Measurements from ENCODE around the gene ZNF367. TPM values are rescaled to one million over a fixed set of nuclear protein-coding genes. Genes with fewer than 3 reads are reported as not detected.

The ZNF367 gene
- total and polyA plus RNA-seq, 9 of the 15 experiments (the other 6 are each of a cell fraction or from before 2014, with no cell fraction given): 2.7 to 14.4 (median 10.0) TPM

GRCh38 chr9:96418920-96419690 lies 935 bp upstream of the ZNF367 start (continued):
- TF ChIP-seq THRB (CRISPR knock-in tag; conservative IDR thresholded peaks at IDR 0.05): no peak
- TF ChIP-seq ZNF431 (CRISPR knock-in tag; IDR thresholded peaks at IDR 0.05): no peak
- TF ChIP-seq RREB1 (CRISPR knock-in tag; IDR thresholded peaks at IDR 0.05): 0 out of 2 replicates have a peak, but pooled peaks have one; percentile 43
- TF ChIP-seq ZNF512 (tag; IDR thresholded peaks at IDR 0.05): no peak
- no peak for TF ChIP-seq CHAMP1 (IDR thresholded peaks at IDR 0.05)
- no peak for TF ChIP-seq ZNF655 (CRISPR knock-in tag; IDR thresholded peaks at IDR 0.05)
- no peak for TF ChIP-seq MTF1 (CRISPR knock-in tag; IDR thresholded peaks at IDR 0.05; ENCODE audit: borderline replicate concordance)
- TF ChIP-seq EHMT2 (IDR thresholded peaks at IDR 0.05): no peak
- TF ChIP-seq ASH1L (IDR thresholded peaks at IDR 0.05; ENCODE audit: borderline replicate concordance, low read depth, partially characterized antibody): no peak
- no peak for TF ChIP-seq SIN3B (IDR thresholded peaks at IDR 0.05; ENCODE audit: low read depth)
- TF ChIP-seq NR2C1 (IDR thresholded peaks at IDR 0.05): no peak
- TF ChIP-seq NR2C1 (tag; IDR thresholded peaks at IDR 0.05): no peak
- TF ChIP-seq ILK (tag; IDR thresholded peaks at IDR 0.05; ENCODE audit: borderline replicate concordance, low read depth): no peak
- no peak for TF ChIP-seq ZNF644 (tag; IDR thresholded peaks at IDR 0.05; ENCODE audit: low read depth)
- TF ChIP-seq FOXJ2 (tag; IDR thresholded peaks at IDR 0.05): no peak

Measured in K562 (cell line).